OCI-M2 (cell line): ENCODE results near the gene RBCK1.

Experiments used
- DNase-seq: peaks from one replicate; lab custom pipeline; 2025; ENCODE audit not compliant: unreplicated experiment; lab: John Stamatoyannopoulos, UW

The RBCK1 gene

DNA sequence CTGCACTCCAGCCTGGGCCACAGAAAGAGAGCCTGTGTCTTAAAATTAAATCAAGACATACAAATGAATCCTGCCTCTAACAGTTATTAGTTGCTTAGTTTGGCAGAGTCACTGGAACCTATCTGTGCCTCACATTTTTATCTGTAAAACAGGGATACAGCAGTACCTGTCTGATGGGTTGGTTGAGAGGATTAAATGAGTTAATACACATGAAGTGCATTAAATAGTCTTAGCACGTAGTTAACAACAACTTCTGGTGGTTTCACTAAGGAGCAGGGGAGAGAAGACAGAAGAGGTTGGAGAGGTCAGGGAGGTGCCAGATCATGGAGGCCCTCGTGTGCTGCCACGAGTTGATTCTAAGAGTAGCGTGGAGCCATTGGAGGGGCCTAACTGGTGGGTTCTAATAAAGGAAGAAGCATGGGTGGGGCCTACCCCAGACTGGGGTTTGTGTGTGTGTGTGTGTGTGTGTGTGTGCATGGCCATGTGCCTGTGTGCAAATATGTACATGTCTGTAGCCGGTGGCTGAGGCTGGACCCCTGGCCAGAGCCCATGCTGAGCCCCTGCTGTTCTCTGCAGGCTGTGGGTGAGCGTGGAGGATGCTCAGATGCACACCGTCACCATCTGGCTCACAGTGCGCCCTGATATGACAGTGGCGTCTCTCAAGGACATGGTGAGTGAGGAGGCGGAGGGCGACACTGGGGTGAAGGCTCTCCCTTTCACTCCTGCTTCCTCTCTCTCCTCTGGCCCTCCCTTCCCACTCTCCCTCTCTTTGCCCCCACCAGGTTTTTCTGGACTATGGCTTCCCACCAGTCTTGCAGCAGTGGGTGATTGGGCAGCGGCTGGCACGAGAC is 9.1 kb downstream of the RBCK1 start:
- no peak for DNase-seq

DNA sequence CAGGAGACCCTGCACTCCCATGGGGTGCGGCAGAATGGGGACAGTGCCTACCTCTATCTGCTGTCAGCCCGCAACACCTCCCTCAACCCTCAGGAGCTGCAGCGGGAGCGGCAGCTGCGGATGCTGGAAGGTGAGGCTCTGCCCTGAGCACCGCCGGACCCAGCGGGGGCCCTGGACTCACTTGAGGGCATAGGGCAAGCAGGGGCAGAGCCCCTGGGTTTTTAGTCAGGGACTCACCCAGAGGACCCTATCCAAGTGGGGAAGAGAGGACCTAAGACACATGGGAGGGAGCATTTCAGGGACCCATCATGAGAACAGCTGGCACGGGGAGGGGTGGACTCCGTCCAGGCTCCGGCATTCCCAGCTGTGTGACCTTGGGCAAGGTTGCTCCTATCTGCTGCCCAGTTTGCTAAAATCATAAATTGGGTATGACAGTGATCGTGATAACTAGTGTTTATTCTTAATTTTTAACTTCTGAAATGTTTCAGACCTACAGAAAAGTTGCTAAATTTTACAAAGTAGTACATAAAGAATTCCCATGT is 9.8 kb downstream of the RBCK1 start:
- DNase-seq = no peak

DNA sequence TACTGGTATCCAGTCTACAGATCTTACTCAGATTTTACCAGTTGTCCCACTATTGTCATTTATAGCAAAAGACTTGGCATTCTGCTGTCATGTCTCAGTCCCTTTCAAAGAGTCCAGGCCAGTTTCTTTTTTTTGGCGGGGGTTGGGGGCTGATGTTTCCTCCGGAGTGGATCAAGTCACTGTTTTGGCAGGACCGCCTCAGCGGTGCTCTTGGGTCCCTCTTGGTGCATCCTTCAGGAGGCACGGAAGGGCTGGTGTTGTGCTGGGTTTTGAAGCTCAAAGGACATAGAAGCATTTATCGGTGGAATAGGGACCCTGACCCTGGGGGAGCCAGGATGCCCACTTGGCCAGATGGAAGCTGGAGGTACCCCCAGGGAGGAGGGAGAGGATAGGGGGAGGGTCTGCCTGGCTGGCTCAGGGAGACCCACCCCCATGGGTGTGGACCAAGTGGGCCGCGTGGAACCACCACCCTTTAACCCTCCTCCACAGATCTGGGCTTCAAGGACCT is 10.8 kb downstream of the RBCK1 start:
- no peak for DNase-seq

DNA sequence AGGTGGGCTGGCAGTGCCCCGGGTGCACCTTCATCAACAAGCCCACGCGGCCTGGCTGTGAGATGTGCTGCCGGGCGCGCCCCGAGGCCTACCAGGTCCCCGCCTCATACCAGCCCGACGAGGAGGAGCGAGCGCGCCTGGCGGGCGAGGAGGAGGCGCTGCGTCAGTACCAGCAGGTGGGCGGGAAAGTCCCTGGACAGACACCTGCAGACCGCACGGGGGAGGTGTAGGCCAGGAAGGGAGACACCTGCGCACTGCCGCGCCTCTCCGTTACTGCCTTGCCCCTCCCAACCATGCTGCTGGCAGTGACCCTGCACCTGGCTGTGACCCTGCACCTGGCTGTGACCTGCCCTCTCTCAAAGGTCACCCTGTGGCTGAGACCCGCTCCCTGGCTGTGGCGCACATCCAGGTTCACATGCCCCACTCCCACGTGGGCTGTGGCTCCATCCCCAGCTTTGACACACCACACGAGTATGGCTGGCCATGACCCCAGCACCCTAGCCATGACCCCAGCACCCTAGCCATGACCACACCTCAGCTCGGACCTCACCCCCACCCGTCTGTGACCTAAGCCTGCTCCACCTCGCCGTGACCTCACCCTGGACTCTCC is 11.6 kb downstream of the RBCK1 start:
- DNase-seq = no peak

DNA sequence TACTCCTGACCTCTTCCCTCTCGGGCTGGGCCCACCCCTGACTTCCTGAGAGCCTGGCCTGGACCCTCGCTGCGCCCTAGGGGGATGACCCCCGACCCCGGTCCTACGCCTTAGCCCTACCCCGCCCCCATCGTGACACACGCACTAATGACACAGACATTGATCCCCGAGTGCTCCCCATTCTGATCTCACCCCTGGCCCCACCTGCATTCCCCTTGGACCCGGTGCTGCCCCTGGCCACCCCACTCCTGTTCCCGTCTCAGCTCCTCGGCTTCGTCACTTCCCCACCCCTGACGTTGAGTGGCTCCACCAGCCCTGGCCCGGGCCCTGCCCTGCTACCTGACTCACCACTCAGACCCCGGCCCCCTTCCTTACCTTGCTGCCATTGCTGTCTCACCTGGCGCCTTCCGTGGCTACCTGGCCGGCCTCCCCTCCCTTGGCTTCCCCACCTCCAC is 12.1 kb downstream of the RBCK1 start:
- no peak for DNase-seq

DNA sequence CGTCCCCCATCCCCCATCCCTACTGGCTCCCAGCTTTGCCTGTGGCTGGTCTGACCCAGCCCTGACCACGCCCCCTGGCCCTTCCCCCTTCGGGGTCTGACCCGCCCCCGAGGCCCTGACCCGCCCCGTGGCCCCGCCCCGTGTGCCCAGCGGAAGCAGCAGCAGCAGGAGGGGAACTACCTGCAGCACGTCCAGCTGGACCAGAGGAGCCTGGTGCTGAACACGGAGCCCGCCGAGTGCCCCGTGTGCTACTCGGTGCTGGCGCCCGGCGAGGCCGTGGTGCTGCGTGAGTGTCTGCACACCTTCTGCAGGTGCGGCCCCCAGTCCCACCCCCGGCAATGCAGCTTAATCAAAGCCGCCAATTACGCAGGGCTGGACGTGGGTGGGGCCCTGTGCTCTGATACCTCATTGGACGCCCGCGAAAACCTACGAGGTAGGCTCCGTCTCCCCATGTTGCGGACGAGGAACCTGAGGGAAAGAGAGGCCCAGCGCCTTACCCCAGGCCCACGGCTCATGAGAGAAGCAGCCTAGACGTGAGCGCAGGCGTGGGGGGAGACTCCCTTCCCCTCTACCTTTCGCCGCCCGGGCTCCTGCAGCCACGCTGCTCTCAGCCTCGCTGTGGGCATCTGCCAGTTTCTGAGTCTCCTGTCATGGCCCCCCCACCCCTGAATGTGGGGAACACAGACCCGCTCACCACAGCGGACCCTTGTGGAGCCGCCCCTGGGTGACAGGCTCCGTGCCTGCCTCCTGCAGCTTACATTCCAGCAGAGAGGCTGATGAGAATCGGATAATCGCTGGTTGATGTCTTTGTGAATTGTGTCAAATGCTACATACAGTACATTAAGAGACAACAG is 12.8 kb downstream of the RBCK1 start:
- no peak for DNase-seq

DNA sequence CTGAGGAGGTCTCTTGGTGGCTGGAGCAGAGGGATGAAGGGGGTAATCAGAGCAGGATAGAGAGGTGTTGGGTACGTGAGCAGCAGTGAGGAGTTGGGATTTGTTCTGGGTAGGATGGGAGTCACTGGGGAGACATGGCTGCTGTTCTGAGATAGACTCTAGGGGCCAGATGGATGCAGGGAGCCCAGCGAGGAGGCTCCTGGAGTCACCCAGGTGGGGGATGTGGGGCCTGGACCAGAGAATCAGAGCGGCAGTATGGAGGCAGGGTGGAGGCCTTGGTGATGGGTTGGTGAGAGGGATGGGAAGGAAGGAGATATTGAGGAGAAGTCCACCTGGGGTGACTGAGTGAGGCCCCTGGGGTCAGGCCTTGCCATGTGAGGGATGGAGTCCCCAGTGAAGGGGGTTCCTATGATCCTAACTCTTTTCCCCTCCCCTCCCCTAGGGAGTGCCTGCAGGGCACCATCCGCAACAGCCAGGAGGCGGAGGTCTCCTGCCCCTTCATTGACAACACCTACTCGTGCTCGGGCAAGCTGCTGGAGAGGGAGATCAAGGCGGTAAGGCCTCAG is 13.7 kb downstream of the RBCK1 start:
- DNase-seq = no peak

DNA sequence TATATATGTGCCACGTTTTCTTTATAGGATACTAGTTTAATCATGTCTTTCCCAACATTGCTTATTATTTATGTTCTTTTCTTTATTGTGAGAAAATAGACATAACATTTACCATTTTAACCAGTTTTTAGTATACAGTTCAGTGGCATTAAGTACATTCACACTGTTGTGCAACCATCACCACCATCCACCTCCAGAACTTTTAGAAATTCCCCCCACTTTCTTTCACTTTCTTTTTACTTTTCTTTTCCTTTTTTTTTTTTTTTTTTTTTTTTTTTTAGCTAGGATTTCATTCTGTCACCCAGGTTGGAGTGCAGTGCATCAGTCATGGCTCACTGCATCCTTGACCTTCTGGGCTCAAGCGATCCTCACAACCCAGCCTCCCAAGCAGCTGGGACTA is 18.5 kb downstream of the RBCK1 start:
- no peak for DNase-seq

DNA sequence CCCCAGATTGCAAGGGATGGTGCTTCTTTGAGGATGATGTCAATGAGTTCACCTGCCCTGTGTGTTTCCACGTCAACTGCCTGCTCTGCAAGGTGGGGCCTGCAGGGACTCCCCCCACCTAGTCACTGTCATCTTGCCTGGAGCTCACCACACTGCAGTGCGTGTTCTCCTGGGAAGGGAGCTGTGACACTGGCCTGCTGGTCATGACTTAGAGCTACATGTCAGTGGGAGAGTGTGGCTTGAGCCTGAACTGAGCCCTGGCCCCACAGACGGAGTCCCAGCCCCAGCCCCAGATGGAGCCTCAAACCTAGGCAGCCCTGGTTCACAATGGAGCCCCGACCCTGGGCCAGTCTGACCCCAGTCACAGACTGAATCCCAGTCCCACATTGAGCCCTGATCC is 19.3 kb downstream of the RBCK1 start:
- DNase-seq = no peak

DNA sequence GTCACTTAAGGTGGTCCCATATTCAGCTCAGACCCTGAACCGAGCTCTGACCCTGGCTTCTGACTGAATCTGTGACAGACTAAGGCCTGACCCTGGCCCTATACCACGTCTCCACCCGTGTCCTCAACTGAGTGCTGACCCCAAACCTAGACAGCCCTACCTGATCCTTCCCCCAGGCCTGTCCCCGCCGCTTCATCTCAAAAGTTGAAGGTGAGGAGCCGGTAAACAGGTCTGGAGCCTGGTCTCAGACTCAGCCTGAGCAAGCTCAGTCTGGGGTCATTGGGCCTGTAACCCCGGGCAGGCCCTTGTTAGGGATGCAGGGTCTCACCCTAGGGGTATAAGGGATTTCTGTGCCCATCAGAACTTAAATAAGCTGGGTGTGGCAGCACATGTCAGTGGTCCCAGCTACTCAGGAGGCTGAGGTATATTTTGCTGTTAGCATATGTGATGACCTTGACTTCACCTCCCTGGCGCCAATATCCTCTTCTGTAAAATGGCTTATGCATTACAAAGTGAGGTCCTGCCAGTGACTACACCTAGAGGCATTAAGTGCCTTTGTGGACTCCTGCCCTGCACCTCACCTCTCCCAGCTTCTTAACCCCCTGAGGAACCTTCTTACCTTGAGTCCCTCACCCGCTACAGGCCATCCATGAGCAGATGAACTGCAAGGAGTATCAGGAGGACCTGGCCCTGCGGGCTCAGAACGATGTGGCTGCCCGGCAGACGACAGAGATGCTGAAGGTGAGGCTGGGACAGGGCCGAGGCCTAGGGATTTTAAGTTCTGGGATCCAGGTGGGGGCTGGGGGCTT is 20.0 kb downstream of the RBCK1 start:
- no peak for DNase-seq

DNA sequence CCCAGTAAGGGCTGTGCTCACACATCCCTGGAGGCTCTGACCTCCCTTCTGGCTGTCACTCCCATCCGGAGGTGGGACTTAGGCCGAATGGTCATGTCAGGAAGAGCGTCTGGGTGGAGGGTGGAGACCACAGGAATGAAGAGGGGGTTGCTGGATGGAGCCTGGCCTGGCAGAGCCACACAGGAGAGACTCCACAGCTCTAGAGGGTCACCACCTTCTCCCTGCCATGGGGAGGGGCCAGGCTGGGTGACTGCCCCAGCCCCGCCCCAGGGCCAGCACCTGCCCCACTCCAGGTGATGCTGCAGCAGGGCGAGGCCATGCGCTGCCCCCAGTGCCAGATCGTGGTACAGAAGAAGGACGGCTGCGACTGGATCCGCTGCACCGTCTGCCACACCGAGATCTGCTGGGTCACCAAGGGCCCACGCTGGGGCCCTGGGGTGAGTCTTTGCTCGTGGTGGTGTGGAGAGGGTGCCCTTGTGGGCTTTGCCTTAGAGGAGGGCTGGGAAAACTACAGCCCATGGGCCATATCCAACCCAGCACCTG is 20.6 kb downstream of the RBCK1 start:
- DNase-seq = no peak

DNA sequence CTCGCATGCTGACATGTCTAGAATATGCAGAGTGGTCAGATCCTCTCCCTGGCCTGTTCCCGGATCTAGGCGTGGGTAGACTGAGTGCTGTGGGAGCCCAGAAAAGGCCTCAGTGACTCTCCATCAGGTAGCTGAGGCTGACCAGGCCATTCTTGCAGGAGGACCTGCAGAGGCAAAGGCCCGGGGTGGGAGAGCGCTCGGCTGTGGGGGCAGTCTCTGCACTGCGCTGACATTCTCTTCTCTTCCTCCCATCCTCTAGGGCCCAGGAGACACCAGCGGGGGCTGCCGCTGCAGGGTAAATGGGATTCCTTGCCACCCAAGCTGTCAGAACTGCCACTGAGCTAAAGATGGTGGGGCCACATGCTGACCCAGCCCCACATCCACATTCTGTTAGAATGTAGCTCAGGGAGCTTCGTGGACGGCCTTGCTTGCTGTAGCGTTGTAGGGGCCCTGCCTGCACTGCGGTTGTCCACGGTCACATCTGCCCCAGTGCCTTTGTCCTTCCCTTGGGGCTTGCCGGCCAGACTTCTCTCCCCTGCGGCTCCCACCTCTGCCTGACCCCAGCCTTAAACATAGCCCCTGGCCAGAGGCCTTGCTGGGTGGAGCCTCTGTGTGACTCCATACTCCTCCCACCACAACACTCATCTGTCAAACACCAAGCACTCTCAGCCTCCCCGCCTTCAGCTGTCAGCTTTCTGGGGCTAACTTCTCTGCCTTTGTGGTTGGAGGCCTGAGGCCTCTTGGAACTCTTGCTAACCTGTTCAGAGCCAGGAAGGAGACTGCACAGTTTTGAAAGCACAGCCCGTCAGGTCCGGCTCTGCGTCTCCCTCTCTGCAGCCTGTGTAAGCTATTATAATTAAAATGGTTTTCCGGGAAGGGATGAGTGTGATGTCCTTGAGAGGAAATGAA is 22.2 kb downstream of the RBCK1 start:
- DNase-seq = no peak

DNA sequence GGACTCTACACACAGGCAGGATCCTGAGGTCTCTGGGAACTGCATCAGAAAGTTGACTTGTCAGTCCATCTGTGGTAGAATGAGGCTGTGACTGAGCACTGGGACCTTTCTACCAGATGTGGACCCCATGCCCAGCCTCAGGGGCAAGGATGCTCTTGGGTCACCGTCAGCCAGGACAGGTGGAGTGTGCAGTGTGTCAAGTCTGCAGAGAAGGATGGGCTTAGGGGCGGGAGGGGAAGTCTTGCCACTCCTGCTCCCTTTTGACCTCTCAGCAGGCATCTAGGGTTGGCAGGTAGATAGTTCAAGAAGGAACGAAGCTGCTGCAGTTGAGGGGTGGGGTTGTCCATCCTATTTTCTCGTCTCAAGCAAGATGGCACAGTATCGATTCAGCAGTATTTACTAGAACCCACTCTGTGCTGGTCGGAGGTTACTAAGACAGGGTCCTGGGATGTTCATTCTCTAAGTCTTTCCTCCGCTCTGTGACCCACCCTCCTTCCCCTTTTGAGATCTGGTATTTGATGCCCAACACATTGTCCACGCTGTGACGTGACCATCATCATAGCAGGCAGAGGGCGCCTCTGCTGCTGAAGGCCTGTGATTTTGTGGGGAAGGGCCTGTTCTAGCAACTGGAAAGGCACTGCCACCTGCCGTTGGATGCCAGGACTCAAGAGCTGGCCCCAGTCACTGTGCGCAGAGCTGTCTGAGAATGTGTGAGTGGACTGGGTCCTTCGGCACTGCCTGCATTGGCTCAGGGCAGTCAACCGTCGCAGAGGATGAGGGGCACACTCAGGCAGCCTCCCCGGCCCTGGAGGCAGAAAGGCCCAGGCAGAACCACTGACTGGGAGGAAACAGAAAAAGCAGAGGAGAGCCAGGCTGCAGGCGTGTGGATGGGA is 23.2 kb downstream of the RBCK1 start:
- peak; percentile 26 for DNase-seq

DNA sequence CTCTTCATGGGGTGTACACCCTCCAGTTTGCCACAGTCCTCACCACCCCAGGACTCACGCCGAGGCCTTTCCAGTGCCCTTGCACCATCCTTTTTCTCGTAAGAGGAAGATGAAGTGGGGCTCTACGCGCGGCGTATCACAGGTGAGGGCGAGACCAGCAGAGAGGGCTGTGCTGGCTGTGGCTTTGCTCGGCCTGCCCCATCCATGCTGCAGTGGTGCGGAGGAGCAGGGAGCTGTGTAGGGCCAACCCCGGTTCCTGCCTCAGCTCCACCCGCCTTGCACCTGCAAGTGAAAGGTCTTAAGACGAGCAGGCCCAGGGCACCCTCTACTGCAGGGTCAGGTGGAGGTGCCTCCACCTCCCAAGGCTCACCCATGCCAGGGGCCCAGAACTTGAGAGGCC is 24.1 kb downstream of the RBCK1 start:
- no peak for DNase-seq

DNA sequence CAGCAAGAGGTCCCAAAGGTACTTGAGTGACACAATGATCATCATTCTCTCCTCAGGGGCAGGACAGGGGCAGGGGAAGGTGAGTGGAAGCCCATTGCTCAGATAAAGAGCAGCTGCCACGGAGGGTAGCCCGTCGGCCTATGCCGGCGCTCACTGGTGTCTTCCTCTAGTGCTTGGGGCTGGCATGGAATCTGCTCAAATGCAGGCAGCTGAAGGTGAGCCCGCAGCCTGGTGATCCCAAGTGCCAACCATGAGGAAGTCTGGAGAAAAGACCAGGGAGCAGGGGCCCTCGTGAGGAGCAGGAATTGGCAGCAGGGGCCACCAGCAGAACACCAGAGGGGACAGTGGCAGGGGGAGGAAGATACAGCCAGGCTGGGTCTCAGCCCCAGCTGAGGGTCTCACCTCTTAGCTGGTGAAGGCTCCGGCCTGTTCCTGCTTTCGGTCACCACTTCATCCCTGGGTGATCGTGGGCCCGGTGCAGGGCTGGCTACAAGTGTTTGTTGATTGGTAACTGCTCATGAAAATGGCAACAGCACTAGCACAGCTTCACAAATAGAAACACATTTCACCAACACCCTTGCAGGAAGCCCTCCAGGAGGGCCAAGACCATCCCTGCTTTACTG is 24.7 kb downstream of the RBCK1 start:
- no peak for DNase-seq

DNA sequence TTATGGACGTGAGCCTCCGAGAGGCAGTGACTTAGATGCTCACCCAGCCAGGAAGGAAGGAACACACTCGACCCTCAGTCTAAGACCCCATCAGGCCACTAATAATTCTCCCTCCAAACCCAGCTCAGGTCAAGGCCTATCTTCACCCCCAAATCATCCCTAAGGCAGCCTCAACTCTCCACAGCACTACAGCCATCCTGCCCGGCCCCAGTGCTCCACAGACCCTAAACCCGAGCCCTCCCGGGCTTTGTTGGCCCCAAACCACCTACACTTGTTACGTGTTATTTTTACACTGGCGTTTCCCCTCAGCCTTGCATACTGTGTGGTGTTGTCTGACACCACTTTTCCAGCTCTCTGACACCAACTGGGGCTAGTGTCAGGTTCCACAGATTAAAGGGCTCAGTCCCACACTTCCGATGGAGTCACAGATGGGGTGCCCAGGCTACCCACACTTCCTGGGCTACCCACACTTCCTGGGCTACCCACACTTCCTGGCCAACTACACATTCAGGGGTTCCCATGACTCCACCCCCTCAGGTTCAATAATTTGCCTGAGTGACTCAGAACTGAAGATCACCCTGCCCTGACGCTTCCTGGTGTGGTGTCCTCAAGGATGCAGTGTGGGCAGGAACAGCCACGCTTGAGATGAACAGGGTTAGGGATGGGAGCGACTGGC is 25.3 kb downstream of the RBCK1 start:
- DNase-seq = no peak

DNA sequence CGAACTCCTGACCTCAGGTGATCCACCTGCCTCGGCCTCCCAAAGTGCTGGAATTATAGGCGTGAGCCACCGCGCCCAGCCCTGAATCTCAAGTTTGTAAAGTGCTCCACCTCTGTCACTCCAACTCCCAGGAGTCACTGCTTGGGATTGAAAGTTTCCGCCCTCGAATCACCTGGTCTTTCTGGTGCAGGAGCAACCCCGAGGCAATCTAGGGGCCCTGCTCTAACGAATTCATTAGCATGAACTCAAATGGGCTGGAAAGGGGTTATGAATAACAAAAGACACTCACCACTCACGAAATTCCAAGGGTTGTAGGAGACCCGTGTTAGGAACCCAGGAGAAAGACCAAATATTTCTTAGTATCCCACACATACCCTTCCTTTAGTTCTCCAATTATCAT is 26.1 kb downstream of the RBCK1 start:
- DNase-seq = no peak
